IMR-90 (cell line): Measurements from ENCODE around the gene SPATA12.

Experiments used
- BHLHE40 ChIP-seq: fragments of 150-350 bp; IDR thresholded peaks from 2 replicates; pipeline ENCODE4 v1.6.1; 2016; ENCODE audit warnings: mild to moderate bottlenecking, low read depth, low read length
- CEBPB ChIP-seq: IDR thresholded peaks from 2 replicates; pipeline ENCODE4 v1.6.1; 2012; ENCODE audit warnings: low read depth, low read length, improper control_type of control experiment
- CHD1 ChIP-seq: IDR thresholded peaks from 2 replicates; pipeline ENCODE4 v1.6.1; 2012; ENCODE audit warnings: low read depth, low read length, improper control_type of control experiment
- POLR2A ChIP-seq: IDR thresholded peaks from 2 replicates; pipeline ENCODE4 v1.6.1; 2012; ENCODE audit warnings: mild to moderate bottlenecking, low read depth, low read length
- RAD21 ChIP-seq: IDR thresholded peaks from 2 replicates; pipeline ENCODE4 v1.6.1; 2012; ENCODE audit warnings: low read length, improper control_type of control experiment
- RCOR1 ChIP-seq: IDR thresholded peaks from 2 replicates; pipeline ENCODE4 v1.6.1; 2012; ENCODE audit warnings: mild to moderate bottlenecking, low read length, improper control_type of control experiment; ENCODE audit not compliant: insufficient replicate concordance
- SMC3 ChIP-seq: fragments of 150-350 bp; IDR thresholded peaks from 2 replicates; pipeline ENCODE4 v1.6.1; 2016; ENCODE audit warnings: low read depth, mild to moderate bottlenecking, antibody characterized with exemption, low read length, moderate library complexity
- TF ChIP-seq, protein P1 (sequence below): conservative IDR thresholded peaks from 2 replicates; pipeline ENCODE4 v1.5.1; 2012; ENCODE audit warnings: mild to moderate bottlenecking, low read depth, low read length, improper control_type of control experiment
- TF ChIP-seq, protein P2 (sequence below): fragments of 150-350 bp; IDR thresholded peaks from 2 replicates; pipeline ENCODE4 v1.6.1; 2017; ENCODE audit warnings: mild to moderate bottlenecking, antibody characterized with exemption, low read length, low read depth
- TF ChIP-seq, protein P3 (sequence below): fragments of 150-350 bp; IDR thresholded peaks from 2 replicates; pipeline ENCODE4 v1.6.1; 2016; ENCODE audit warnings: low read depth, mild to moderate bottlenecking, low read length, moderate library complexity, borderline replicate concordance

- TF ChIP-seq, protein P1, sequence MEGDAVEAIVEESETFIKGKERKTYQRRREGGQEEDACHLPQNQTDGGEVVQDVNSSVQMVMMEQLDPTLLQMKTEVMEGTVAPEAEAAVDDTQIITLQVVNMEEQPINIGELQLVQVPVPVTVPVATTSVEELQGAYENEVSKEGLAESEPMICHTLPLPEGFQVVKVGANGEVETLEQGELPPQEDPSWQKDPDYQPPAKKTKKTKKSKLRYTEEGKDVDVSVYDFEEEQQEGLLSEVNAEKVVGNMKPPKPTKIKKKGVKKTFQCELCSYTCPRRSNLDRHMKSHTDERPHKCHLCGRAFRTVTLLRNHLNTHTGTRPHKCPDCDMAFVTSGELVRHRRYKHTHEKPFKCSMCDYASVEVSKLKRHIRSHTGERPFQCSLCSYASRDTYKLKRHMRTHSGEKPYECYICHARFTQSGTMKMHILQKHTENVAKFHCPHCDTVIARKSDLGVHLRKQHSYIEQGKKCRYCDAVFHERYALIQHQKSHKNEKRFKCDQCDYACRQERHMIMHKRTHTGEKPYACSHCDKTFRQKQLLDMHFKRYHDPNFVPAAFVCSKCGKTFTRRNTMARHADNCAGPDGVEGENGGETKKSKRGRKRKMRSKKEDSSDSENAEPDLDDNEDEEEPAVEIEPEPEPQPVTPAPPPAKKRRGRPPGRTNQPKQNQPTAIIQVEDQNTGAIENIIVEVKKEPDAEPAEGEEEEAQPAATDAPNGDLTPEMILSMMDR, result no peak
- TF ChIP-seq CEBPB, result no peak
- TF ChIP-seq BHLHE40, result no peak
- TF ChIP-seq RCOR1, result no peak
- no peak for TF ChIP-seq RAD21
- TF ChIP-seq POLR2A, result no peak
- TF ChIP-seq, protein P2, sequence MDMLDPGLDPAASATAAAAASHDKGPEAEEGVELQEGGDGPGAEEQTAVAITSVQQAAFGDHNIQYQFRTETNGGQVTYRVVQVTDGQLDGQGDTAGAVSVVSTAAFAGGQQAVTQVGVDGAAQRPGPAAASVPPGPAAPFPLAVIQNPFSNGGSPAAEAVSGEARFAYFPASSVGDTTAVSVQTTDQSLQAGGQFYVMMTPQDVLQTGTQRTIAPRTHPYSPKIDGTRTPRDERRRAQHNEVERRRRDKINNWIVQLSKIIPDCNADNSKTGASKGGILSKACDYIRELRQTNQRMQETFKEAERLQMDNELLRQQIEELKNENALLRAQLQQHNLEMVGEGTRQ, result no peak
- TF ChIP-seq CHD1, result no peak
- TF ChIP-seq, protein P3, sequence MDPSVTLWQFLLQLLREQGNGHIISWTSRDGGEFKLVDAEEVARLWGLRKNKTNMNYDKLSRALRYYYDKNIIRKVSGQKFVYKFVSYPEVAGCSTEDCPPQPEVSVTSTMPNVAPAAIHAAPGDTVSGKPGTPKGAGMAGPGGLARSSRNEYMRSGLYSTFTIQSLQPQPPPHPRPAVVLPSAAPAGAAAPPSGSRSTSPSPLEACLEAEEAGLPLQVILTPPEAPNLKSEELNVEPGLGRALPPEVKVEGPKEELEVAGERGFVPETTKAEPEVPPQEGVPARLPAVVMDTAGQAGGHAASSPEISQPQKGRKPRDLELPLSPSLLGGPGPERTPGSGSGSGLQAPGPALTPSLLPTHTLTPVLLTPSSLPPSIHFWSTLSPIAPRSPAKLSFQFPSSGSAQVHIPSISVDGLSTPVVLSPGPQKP, result no peak
- no peak for TF ChIP-seq SMC3
Measured at GRCh38 chr3:57095363-57095762, 34.9 kb downstream of the SPATA12 start.
